CD4-positive, alpha-beta memory T cell (primary cell): Measurements from ENCODE around the gene ADRA2A. TPM values are rescaled to one million over a fixed set of nuclear protein-coding genes. Genes with fewer than 3 reads are reported as not detected.

Source experiments
- CTCF ChIA-PET: fragments of 350-600 bp; sonication (Branson Sonifier 250); formaldehyde crosslinking; loops from one replicate; lab custom pipeline; 2021; ENCODE audit warnings: inconsistent platforms; ENCODE audit not compliant: partially characterized antibody; lab: Charles Lee
- POLR2A ChIA-PET: fragments of 350-600 bp; sonication (Branson Sonifier 250); formaldehyde crosslinking; loops from one replicate; lab custom pipeline; 2021; ENCODE audit not compliant: partially characterized antibody; lab: Charles Lee
- DNase-seq, 5 donors: peaks; one replicate each; pipeline versions ENCODE4 v3.0.0 to v3.0.0-alpha.2; 2020 to 2022; ENCODE audit warnings: mixed read lengths in 1 of 5
- H3K27ac ChIP-seq: one replicate; pipeline ENCODE4 v1.7.0; 2013; ENCODE audit warnings: low read depth, low read length
- H3K27me3 ChIP-seq: 2 replicates; pipeline ENCODE4 v1.7.0; 2013; ENCODE audit warnings: mild to moderate bottlenecking, low read length, moderate library complexity; ENCODE audit not compliant: insufficient read depth
- H3K36me3 ChIP-seq: 2 replicates; pipeline ENCODE4 v1.7.0; 2013; ENCODE audit warnings: mild to moderate bottlenecking, low read length, moderate library complexity; ENCODE audit not compliant: insufficient read depth
- H3K4me1 ChIP-seq: 2 replicates; pipeline ENCODE4 v1.7.0; 2013; ENCODE audit warnings: mild to moderate bottlenecking, low read length, moderate library complexity; ENCODE audit not compliant: insufficient read depth
- H3K4me3 ChIP-seq, 2 donors: one replicate each; pipeline ENCODE4 v1.7.0; 2013; ENCODE audit warnings: low read length in 2 of 2, mild to moderate bottlenecking in 1 of 2
- H3K9me3 ChIP-seq, 2 donors: one replicate each; pipeline ENCODE4 v1.7.0; 2013; ENCODE audit warnings: low read length in 2 of 2, control low read depth in 1 of 2; ENCODE audit not compliant: control insufficient read depth in 1 of 2
- H3K27ac Mint-ChIP-seq, 7 donors: one replicate each; pipeline ENCODE4 v1.8.0; 2020 to 2021; ENCODE audit warnings: mixed read lengths in 7 of 7, mild to moderate bottlenecking in 6 of 7, inconsistent platforms in 3 of 7, moderate library complexity in 3 of 7
- H3K27me3 Mint-ChIP-seq, 2 donors: one replicate each; pipeline ENCODE4 v1.8.0; 2020 to 2021; ENCODE audit warnings: mixed read lengths in 2 of 2
- H3K36me3 Mint-ChIP-seq, 2 donors: one replicate each; pipeline ENCODE4 v1.8.0; 2020 to 2021; ENCODE audit warnings: mixed read lengths in 2 of 2, inconsistent platforms in 1 of 2, mild to moderate bottlenecking in 1 of 2
- H3K4me1 Mint-ChIP-seq, 4 donors: one replicate each; pipeline ENCODE4 v1.8.0; 2020 to 2021; ENCODE audit warnings: mixed read lengths in 4 of 4, mild to moderate bottlenecking in 1 of 4
- H3K4me3 Mint-ChIP-seq, 8 donors: one replicate each; pipeline ENCODE4 v1.8.0; 2020 to 2021; ENCODE audit warnings: mixed read lengths in 8 of 8, mild to moderate bottlenecking in 7 of 8, moderate library complexity in 6 of 8, inconsistent platforms in 3 of 8
- H3K9me3 Mint-ChIP-seq, 8 donors: one replicate each; pipeline ENCODE4 v1.8.0; 2020 to 2021; ENCODE audit warnings: mixed read lengths in 8 of 8, mild to moderate bottlenecking in 5 of 8, inconsistent platforms in 3 of 8, moderate library complexity in 1 of 8
- intact Hi-C: fragments of 100-400 bp; cut with micrococcal nuclease; formaldehyde crosslinking; loops from one replicate; pipeline ENCODE4 v1.15.1; 2023
- polyA plus RNA-seq, 2 donors: library from polyadenylated mRNA; unstranded; fragments of 300-500 nt; fragmentation: Illumina TruSeq; gene quantifications; one replicate each; pipeline ENCODE4 v1.2.3, GENCODE V29; 2021
- total RNA-seq, 2 experiments: library from RNA; stranded (reverse); gene quantifications; one replicate each; pipeline ENCODE4 v1.2.3, GENCODE V29; 2021

The ADRA2A gene
- total and polyA plus RNA-seq, 4 experiments from 2014 or later: not detected

GRCh38 chr10:111116762-111117445, 40.1 kb downstream of the ADRA2A start:
- H3K36me3 Mint-ChIP-seq: no peaks in the 10 kb centered on the region
- Histone ChIP-seq H3K36me3 (no peaks in the 10 kb centered on the region), H3K27ac (no peak overlapping the region), H3K27me3 (no peaks in the 10 kb centered on the region), H3K4me3 (no peak overlapping the region), H3K4me1 (no peaks in the 10 kb centered on the region), H3K9me3 (no peaks in the 10 kb centered on the region)
- peaks cover 0 to 3% (median 0%) of the 10 kb centered on the region in 8 donors for H3K9me3 Mint-ChIP-seq
- ChIA-PET CTCF (no interaction called here), POLR2A (no interaction called here)
- H3K4me1 Mint-ChIP-seq: peaks cover 2 to 19% (median 16%) of the 10 kb centered on the region in 4 donors
- DNase-seq: no peak
- intact Hi-C loops: no loop called here
- no peak overlapping the region for H3K27ac Mint-ChIP-seq
- no peaks in the 10 kb centered on the region for H3K27me3 Mint-ChIP-seq
- no peak overlapping the region for H3K4me3 Mint-ChIP-seq

- Histone ChIP-seq H3K27me3 (no peaks in the 10 kb centered on the region), H3K4me3 (no peak overlapping the region)
These were observed 40.9 kb downstream of the ADRA2A start for GRCh38 chr10:111117528-111118277.

DNA sequence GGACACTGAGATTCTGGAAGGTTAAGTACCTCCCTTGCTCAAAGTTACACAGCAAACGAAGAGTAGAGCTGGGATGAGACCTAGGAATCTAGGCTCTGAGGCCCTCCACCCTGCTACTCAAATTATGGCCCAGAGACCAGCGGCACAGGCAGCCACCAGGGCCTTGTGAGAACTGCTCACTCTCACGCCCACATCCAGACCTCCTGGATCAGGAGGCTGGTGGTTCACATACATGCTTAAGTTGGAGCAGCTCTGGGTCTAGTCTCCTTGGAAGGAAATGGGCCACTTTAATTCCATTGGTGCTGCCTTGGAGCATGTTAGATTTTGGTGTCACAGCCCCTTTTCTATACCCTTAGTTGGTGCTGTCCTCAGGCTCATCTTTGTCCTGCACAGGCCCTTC, 41.9 kb downstream of the ADRA2A start:
- CTCF ChIA-PET: no interaction called here
- H3K4me1 ChIP-seq: no peaks in the 10 kb centered on the region
- no peaks in the 10 kb centered on the region for H3K27me3 Mint-ChIP-seq

More at GRCh38 chr10:111117528-111118277, 40.9 kb downstream of the ADRA2A start:
- Mint-ChIP-seq H3K27ac (no peak overlapping the region), H3K36me3 (no peaks in the 10 kb centered on the region), H3K9me3 (peaks cover 0 to 3% (median 0%) of the 10 kb centered on the region in 8 donors), H3K4me3 (no peak overlapping the region), H3K4me1 (peaks cover 2 to 15% (median 13%) of the 10 kb centered on the region in 4 donors), H3K27me3 (no peaks in the 10 kb centered on the region)
- CTCF ChIA-PET: no interaction called here
- DNase-seq: no peak
- no peaks in the 10 kb centered on the region for H3K36me3 ChIP-seq
- intact Hi-C loops: no loop called here
- no peaks in the 10 kb centered on the region for H3K9me3 ChIP-seq
- POLR2A ChIA-PET: no interaction called here
- H3K27ac ChIP-seq: no peak overlapping the region
- H3K4me1 ChIP-seq: no peaks in the 10 kb centered on the region

DNA sequence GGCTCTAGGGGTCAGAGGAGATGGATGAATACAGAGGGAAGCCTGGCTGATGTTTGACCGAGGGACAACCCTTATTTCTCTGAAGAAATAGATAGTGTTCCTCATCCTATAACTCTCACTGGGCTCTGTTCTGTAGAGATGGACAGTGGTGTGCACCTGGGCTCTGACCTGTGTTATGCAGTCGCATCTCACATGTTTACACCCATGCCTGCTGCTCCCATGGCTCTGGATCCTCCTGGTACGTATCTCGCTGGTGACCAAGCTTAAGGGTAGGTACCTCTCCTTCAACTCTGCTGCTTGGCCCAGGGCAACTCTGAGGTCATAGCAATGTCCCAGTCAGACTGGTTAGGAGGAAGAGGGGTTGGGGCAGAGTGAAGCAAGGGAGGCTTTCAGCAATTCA, 42.8 kb downstream of the ADRA2A start:
- POLR2A ChIA-PET: no interaction called here
- no peaks in the 10 kb centered on the region for H3K4me1 ChIP-seq
- Mint-ChIP-seq H3K9me3 (no peaks in the 10 kb centered on the region), H3K36me3 (no peaks in the 10 kb centered on the region), H3K4me3 (no peak overlapping the region), H3K27ac (no peak overlapping the region), H3K4me1 (peaks cover 0 to 3% (median 2%) of the 10 kb centered on the region in 4 donors), H3K27me3 (peaks cover 2 to 3% of the 10 kb centered on the region in 2 donors)
- H3K27me3 ChIP-seq: no peaks in the 10 kb centered on the region
- H3K27ac ChIP-seq: no peak overlapping the region
- intact Hi-C loops: no loop called here
- no peaks in the 10 kb centered on the region for H3K9me3 ChIP-seq
- H3K4me3 ChIP-seq: no peak overlapping the region
- no peaks in the 10 kb centered on the region for H3K36me3 ChIP-seq
- DNase-seq: no peak
- CTCF ChIA-PET: no interaction called here

More for the DNA sequence above, 41.9 kb downstream of the ADRA2A start:
- no peak for DNase-seq
- POLR2A ChIA-PET: no interaction called here
- Histone ChIP-seq H3K4me3 (no peak overlapping the region), H3K27me3 (no peaks in the 10 kb centered on the region), H3K9me3 (no peaks in the 10 kb centered on the region), H3K36me3 (no peaks in the 10 kb centered on the region), H3K27ac (no peak overlapping the region)
- Mint-ChIP-seq H3K4me1 (peaks cover 2 to 12% (median 11%) of the 10 kb centered on the region in 4 donors), H3K36me3 (no peaks in the 10 kb centered on the region), H3K9me3 (peaks cover 0 to 3% (median 0%) of the 10 kb centered on the region in 8 donors), H3K4me3 (no peak overlapping the region), H3K27ac (no peak overlapping the region)
- intact Hi-C loops: no loop called here

DNA sequence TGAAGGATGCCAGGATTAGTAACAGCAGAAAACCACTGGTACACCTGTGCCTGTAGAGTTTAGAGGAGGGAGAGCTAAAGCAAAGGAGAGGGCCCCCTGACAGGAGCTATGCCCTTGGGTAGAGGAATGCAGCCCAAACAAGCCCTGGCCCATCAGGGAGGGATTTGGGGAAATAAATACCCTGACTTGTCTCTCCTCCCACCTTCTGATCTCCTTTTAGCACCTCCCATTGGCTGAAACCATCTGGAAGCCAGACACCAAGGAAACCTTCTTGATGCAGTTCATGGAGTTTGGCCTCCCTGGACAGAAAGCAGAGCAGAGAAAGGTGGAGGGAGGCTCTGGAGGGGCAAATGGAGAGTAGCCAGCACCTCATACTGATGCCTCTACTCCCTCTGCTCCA, 45.3 kb downstream of the ADRA2A start:
- DNase-seq: no peak
- intact Hi-C loops: no loop called here

GRCh38 chr10:111123883-111124282, 47.1 kb downstream of the ADRA2A start:
- Histone ChIP-seq H3K36me3 (no peaks in the 10 kb centered on the region), H3K4me1 (no peaks in the 10 kb centered on the region), H3K27me3 (no peaks in the 10 kb centered on the region), H3K4me3 (no peak overlapping the region), H3K9me3 (no peaks in the 10 kb centered on the region), H3K27ac (no peak overlapping the region)
- CTCF ChIA-PET: no interaction called here
- intact Hi-C loops: no loop called here
- H3K36me3 Mint-ChIP-seq: no peaks in the 10 kb centered on the region
- no peak overlapping the region for H3K27ac Mint-ChIP-seq
- peak overlapping the region in 1 of 8 donors; percentile 46 for H3K4me3 Mint-ChIP-seq
- no peak for DNase-seq
- peaks cover 13 to 15% of the 10 kb centered on the region in 2 donors for H3K27me3 Mint-ChIP-seq
- no peaks in the 10 kb centered on the region for H3K9me3 Mint-ChIP-seq
- POLR2A ChIA-PET: no interaction called here
- H3K4me1 Mint-ChIP-seq: no peaks in the 10 kb centered on the region

More for the DNA sequence above, 45.3 kb downstream of the ADRA2A start:
- Histone ChIP-seq H3K27me3 (no peaks in the 10 kb centered on the region), H3K27ac (no peak overlapping the region), H3K4me1 (no peaks in the 10 kb centered on the region), H3K9me3 (no peaks in the 10 kb centered on the region), H3K36me3 (no peaks in the 10 kb centered on the region), H3K4me3 (no peak overlapping the region)
- Mint-ChIP-seq H3K36me3 (no peaks in the 10 kb centered on the region), H3K27ac (no peak overlapping the region), H3K4me3 (no peak overlapping the region), H3K9me3 (no peaks in the 10 kb centered on the region), H3K27me3 (peaks cover 9 to 12% of the 10 kb centered on the region in 2 donors), H3K4me1 (no peaks in the 10 kb centered on the region)
- ChIA-PET CTCF (no interaction called here), POLR2A (no interaction called here)

DNA sequence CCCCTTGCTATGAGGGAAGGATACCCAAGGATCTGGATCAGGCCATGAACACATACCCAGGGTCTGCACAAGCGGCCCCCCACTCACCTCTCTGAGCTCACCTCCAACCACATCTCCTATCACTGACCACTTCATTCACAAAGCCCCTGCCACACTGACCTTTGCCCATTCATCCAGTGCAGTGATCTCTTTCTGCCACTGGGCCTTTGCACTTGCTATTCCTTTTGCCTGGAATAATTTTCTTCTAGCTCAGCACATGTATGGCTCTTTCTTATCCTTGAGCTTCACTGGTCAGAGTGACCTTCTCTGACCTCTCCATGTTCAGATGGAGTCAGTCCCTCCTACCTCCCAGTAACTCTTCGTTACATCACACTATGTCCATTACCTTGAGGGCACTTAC, 48.3 kb downstream of the ADRA2A start:
- Histone ChIP-seq H3K36me3 (no peaks in the 10 kb centered on the region), H3K27ac (no peak overlapping the region), H3K4me1 (no peaks in the 10 kb centered on the region), H3K9me3 (no peaks in the 10 kb centered on the region), H3K27me3 (no peaks in the 10 kb centered on the region), H3K4me3 (no peak overlapping the region)
- Mint-ChIP-seq H3K27ac (no peak overlapping the region), H3K4me3 (no peak overlapping the region), H3K9me3 (no peaks in the 10 kb centered on the region), H3K36me3 (no peaks in the 10 kb centered on the region), H3K4me1 (no peaks in the 10 kb centered on the region), H3K27me3 (peaks cover 13 to 15% of the 10 kb centered on the region in 2 donors)
- POLR2A ChIA-PET: no interaction called here
- CTCF ChIA-PET: no interaction called here
- intact Hi-C loops: no loop called here
- DNase-seq: no peak
